ENCODE results near the gene UBAP2.
A peak's percentile ranks its signal among the peaks of the same experiment; 100 is the strongest.
"Not testable (repeated sequence)": the region's sequence is repeated elsewhere in the genome, so short reads cannot be mapped to it uniquely, and the experiment has no call there.

UBAP2 gene

DNA sequence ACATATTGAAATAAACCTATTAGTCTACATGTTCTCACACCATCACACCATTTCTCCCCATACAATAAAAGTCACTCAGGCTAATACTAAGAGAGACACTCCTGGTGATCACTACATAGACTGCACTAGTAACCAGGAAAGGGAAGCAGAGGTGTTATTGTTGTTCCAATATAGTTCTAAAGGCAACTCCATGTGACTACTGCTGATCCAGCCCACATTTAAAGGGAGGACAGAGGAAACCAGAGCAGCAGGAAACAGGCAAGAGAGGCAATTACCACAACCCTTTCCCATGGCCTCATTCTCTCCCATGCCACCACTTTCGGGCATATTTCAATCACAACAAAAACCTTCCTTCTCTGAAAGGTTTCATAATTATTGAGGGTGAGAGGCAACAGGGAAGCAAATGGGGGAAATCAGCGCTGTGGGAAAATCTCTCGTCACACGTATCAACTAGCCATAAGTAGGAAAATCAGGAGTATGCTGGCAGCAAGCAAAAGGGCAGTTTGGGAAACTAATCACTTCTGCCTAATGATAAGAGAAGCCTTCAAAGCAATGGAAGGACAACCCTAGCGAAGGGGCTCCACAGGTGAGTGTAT is 1.8 kb downstream of the UBAP2 start:
- peak; percentile 16 for DNase-seq

DNA sequence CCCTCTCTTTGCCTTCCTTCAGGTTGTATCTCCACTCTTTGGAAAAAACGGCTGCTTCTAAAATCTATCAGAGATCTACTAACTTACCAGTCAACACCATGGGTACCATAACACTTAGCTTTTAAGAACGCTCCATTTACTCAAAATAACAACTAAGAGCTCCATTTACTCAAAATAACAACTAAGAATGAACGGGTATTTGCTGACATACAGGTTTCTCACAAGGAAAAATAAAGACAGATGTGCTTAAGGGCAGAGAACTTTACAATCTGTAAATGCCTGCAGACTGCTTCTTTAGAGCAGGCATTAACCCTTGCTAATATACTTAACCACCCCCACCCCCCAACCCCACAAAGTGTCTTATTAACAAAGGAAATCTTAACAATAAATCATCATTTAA is 2.8 kb downstream of the UBAP2 start:
- DNase-seq: no peak

DNA sequence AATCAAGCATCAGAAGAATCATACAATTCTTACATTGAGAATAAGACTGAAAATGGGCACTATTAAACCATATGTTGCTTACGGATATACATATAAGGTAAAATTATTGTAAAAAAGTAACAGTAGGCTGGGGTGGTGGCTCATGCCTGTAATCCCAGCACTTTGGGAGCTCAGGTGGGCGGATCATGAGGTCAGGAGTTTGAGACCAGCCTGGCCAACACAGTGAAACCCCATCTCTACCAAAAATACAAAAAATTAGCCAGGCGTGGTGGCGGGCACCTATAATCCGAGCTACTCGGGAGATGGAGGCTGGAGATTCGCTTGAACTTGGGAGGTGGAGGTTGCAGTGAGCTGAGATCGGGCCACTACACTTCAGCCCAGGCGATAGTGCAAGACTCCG is 6.6 kb downstream of the UBAP2 start:
- DNase-seq: not testable (repeated sequence)

DNA sequence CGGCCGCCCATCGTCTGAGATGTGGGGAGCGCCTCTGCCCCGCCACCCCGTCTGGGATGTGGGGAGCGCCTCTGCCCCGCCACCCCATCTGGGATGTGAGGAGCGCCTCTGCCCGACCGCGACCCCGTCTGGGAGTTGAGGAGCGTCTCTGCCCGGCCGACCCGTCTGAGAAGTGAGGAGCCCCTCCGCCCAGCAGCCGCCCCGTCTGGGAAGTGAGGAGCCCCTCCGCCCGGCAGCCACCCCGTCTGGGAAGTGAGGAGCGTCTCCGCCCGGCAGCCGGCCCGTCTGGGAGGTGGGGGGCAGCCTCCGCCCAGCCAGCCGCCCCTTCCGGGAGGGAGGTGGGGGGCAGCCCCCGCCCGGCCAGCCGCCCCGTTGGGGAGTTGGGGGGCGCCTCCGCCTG is 9.8 kb downstream of the UBAP2 start:
- DNase-seq: not testable (repeated sequence)

DNA sequence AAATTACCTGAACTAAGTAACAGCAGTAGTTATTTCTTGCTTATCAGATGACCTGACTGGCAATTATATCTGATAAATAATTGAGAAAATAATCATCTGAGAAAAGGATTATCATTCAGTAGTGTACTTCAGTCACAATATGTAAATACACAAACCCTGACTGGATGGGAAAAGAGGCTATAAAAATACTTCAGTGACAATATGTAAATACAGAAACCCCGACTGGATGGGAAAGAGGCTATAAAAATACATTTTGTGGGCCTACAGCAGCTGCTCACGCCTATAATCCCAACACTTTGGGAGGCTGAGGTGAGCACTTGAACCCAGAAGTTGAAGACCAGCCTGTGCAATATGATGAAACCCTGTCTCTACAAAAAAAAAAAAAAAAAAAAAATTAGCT is 11.1 kb downstream of the UBAP2 start:
- no peak for DNase-seq

DNA sequence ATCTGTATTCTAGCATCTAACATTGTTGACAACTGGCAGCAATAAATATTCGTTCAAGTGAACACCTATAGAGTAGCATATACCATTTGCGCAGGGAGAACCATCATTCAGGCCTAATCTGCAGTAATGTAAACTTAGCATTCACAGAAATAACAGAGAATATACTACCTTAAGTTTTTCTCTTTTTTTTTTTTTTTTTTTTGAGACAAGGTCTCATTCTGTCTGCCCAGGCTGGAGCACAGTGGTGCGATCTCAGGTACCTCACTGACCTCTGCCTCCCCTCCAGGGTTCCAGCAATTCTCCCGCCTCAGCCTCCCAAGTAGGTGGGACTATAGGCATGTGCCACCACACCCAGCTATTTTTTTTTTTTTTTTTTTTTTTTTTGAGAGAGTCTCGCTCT is 12.1 kb downstream of the UBAP2 start:
- DNase-seq: no peak

DNA sequence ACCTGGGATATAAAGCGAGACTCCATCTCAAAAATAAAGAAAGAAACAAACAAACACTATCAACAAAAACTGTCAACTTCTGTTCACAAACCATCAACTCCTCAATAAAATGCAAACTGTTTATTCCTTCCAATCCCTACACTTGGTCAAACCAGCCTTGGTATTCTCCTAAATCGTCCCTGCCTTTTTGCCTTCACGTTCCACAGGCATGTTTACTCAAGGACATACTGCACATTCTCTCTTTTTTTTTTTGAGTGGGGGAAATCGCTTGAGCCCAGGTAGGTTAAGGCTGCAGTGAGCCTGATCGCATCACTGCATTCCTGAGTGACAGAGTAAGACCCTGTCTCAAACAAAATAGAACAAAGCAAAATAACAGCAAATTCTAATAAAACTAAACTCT is 13.0 kb downstream of the UBAP2 start:
- DNase-seq: no peak

DNA sequence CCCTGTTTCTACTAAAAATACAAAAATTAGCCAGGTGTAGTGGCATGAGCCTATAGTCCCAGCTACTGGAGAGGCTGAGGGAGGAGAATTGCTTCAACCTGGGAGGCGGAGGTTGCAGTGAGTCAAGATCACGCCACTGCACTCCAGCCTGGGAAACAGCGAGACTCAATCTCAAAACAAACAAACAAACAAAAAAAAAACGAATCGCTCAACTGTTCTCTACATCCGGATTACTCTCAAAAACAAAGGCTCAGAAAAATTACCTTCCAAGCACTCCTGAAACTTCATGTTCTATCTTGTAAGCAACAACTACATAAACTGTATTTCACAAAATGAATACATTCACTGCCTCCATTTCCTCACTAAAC is 14.0 kb downstream of the UBAP2 start:
- no peak for DNase-seq

DNA sequence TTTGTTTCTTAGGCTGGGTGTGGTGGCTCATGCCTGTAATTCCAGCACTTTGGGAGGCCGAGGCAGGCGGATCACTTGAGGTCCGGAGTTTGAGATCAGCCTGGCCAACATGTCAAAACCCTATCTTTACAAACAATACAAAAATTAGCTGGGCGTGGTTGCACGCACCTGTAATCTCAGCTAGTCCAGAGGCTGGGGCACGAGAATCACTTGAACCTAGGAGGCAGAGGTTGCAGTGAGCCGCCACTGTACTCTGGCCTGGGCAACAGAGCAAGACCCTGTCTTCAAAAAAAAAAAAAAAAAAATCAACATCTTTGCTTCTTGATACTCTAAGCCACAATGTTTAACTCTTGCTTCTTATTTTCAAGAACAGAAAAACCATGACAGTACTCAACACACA is 16.1 kb downstream of the UBAP2 start:
- DNase-seq: no peak

DNA sequence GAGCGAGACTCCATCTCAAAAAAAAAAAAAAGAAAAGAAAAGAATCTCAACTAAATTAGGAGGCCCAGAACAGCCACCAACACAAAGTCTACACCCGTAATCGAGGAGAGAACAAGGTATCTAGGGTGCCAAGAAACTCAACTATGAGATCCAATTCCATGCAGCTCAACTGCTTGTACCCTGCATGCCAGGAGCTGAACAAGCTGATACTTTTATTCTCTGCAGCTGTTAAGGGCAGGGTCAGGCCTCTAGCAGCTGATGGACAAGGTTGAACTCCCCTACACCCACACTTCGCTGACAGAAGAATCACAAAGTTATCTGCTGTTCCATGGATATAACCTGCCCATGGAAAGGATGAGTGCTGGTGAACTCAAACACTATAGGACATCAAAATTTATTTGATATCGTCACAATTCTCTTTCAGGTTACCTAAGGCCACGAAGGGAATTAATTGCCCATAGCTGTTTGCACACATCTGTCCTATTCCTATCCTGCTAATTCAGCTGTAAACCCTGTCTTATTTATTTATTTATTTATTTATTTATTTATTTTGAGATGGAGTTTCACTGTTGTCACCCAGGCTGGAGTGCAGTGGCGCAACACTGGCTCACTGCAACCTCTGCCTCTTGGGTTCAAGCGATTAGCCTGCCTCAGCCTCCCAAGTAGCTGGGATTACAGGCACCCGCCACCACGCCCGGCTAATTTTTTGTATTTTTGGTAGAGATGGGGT is 20.7 kb downstream of the UBAP2 start:
- DNase-seq: no peak

DNA sequence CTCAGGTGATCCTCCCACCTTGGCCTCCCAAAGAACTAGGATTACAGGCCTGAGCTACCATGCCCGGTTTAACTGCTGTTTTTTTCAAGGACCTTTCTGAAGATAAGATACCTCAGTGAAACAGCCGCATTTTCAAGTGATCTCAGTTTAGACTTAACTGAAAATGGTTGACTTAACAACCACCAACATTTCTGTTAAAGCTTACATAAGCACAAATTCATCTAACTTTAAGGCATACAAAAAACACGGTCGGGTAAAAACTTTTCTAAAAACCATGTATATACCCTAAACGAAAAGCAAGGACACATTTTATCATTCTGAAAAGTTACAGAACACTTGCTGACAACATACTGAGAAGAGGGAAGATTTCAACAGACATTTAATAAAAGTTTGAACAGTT is 22.9 kb downstream of the UBAP2 start:
- no peak for DNase-seq

DNA sequence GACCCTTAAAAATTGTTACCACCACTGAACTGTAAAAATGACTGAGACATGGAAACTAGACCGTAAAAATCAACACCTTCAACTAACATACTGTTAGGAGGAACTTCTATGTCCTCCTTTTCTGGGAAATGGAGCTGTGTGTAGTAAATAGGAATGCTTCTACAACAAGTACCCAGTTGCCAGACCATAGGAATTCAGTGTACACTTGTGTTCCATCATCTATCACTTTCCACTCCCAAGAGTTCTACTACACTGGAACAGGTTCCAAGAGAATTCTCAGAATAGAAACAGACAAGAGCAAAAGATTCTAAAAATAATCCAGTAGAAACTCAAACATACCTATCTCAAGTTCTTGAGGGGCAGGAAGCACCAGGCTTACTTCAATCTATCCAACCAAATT is 23.6 kb downstream of the UBAP2 start:
- DNase-seq: no peak

DNA sequence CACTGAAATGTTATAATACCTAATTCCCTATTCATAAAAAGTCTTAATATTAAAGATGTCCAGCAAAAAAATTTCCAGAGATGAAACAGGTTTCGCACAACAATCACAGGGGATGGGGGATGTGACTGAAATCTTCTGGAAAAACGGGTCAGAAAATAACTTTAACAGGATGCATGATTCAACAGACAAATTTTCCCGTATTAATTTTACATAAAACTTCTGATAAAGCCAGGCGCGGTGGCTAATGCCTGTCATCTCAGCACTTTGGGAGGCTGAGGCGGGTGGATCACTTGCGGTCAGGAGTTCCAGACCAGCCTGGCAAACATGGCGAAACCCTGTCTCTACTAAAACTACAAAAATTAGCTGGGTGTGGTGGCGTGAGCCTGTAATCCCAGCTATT is 24.2 kb downstream of the UBAP2 start:
- not testable (repeated sequence) for DNase-seq

DNA sequence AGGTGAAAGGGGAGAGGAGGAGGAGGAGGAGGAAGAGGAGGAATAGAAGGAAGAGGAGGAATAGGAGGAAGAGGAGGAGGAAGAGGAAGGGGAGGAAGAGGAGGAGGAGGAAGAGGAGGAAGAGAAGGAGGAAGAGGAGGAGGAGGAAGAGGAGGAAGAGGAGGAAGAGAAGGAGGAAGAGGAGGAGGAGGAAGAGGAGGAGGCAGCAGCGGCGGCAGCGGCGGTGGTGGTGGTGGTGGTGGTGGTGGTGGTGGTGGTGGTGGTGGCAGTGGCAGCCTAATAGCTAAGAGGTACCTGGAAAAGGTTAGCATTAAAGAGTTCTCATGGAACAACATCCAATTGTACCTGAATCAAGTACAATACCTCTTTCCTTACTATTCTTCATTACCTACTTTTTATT is 32.5 kb downstream of the UBAP2 start:
- DNase-seq: no peak

DNA sequence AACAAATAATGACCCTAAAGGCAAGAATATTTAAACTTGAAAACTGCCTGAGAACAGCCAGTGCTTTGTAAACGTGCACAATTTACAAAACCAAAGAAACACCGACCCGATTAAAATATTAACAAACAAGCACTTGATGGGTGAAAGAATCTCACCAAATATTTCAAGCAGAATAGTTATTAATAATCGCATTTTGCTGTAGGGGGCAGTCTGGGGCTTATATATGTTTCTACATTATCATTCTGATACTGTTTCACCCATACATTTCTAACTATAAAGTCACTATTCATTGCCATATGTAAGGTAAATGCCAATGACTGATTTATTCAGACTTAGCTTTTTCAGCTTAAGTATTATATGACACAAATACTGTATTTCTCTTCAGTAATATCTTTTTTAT is 37.7 kb downstream of the UBAP2 start:
- DNase-seq: peak; percentile 56

DNA sequence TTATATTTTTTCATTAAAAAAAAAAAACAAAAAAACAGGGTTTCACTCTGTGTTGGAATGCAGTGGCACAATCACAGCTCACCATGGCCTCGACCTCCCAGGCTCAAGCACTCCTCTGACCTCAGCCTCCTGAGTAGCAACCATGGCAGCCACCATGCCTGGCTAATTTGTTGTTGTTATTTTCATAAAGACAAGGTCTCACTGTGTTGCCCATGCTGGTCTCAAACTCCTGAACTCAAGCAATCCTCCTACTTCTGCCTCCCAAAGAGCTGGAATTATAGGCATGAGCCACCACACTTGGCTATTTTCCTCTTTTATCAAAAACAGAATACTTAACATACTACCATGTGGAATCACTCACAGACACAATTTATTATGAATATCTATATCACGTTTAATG is 46.7 kb downstream of the UBAP2 start:
- DNase-seq: no peak

DNA sequence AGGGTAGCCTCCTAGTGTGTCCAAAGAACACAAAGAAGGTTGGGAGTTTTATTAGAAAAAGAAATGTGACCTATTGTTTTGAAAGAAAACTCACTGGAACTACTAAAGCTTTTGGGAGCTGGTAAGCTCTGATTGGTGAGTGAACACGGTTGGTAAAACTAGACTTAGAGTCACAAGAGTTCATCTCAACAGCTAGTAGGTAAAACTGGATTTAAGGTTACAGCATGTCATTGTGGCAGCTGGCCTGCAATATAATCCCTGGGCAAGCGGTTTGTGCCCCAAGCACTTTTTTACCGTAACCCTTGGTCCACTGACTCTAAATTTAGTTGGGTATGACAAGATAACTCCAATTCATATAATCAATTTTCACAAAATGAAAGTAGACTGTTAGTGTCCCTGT is 47.4 kb downstream of the UBAP2 start:
- no peak for DNase-seq

DNA sequence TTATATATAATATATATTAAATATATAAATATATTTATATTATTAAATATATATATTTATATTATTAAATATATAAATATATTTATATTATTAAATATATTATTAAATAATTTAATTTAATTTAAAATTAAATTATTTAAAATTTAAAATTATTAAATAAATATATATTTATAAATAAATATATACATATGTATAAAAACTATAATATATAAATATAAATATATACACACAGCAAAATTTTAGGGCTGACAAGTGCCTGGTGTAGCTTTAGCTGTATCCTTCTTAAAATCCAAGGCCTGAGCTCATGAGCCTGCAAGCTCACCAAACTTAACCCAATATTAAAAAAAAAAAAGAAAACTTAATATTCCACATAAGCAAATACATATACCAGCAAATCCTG is 53.2 kb downstream of the UBAP2 start:
- DNase-seq: no peak

DNA sequence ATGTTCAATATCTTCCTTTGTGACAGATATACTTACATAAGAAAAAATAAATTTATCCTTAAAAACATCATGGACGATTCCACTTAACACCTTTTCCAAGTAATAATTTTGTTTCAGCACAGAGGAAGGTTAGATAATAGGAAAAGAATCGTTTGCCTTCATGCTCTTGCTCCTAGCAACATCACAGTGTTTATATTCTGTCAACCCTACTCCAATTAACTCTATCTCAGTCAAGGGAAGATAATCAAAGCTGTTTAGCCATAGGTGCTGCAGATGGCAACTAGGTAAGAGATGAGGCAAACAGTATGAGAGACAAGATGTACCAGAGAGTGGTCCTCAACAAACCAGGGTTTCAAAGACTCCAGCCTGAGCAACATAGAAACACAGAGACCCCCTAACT is 55.6 kb downstream of the UBAP2 start:
- DNase-seq: no peak

DNA sequence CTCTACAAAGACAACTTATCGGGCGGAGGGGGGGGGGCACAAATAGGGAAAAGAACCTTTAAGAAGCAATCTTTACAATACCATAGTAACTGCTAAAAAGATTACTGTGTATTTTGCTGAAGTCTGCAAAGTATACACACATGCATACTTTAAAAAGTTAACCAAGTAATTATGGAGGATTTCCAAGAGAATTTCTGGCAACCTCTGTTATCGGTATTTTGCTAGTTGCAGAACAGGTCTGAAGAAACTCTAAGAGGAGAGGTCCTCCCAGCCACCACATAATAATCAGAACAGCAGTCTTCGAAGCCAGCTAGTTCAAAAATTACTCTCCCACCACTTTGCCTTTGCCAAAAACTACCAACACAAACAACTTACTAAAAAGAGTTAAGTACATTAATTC is 56.1 kb downstream of the UBAP2 start:
- DNase-seq: no peak

DNA sequence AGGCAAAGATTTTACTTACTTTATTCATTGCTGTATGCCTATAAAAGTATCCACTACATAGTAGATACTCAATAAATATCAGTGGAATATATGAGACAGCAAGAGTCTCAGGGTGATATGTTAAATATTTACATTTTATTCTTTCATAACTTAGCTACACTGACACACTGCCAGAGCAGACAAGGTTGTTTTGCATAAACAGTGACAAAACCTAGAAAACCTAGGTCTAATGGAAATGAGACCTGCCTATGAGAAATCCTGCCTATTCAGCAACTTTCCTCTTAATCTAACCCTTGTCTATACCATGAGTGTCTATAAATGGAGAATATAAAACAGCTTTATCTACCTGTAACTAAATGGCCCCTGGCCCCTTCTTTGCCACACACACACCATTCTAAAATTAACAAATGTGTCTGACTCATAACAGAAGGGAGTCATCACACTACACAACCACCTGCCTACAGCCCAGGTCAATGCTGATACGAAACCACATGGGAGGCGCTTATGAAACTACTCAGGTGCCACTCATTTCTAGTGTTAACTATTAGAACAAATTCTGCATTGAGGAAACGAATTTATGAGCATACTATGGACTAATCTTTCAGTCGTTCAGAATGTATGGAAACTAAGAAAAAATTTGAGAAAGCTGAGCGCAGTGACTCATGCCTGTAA is 60.3 kb downstream of the UBAP2 start:
- DNase-seq: no peak

DNA sequence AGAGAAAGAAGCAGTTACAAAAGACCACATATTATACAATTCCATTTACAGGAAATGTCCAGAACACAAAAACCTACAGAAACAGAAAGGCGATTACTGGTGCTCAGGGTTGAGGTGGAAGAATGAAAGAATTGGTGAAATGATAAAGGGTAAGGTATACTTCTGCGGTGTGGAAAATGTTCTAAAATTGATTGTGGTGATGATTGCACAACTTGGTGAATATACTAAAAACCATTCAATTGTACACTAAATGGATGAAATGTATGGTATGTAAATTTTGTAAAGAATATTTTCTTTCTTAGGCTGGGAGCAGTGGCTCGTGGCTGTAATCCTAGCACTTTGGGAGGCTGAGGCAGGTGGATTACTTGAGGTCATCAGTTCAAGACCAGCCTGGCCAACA is 72.3 kb downstream of the UBAP2 start:
- no peak for DNase-seq

DNA sequence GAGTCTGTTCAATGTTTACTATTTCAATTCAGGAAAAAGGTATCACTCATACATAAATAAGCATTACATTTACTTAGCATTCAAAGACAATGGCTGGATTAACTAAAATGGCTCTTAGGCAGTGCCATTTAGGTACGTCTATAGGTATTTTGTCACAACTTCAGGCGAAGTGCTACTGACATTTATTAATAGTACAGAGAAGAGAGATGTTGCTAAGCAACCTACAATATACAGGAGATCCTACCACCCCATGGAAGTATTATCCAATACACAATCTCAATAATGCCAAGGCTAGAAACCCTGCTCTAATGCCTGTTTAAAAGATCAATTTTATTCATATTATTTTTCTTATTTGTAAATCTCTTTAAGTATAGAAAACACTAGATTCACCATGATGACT is 76.0 kb downstream of the UBAP2 start:
- no peak for DNase-seq

DNA sequence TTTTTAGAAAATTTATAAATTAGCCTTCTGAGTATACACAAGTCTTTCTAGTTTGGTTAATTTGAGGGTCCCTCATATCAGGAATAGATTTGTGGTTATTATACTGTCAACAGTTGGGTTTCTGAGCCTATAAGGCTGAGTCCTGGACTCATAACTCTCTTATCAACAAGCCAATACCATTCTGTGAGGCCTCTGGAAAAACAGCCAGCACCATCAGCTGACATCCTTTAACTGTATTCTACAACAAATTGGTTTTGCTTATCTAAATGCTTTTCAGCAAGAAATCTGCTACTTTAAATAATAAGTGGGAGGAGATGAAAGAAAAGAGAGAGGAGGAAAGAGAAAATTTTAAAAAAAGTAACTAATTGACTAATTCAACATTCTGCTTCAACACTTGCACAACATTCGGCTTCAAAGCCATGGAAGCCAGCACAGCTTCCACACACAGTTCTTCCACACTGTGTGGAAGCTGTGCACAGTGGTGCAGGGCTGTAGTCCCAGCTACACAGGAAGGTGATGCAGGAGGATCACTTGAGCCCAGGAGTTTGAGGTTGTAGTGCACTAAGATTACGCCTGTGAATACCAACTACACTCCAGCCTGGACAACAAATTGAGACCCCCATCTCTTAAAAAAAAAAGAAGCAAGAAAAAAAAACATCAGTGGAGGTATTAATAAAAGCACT is 84.5 kb downstream of the UBAP2 start:
- peak; percentile 41 for DNase-seq

Measured in hematopoietic multipotent progenitor cell treated with erythropoietin and hydrocortisone succinate and interleukin-3 and kit ligand, for 8 days (in vitro differentiated cells).